Measurements from ENCODE around the gene SCAMP4.
A peak's percentile ranks its signal among the peaks of the same experiment; 100 is the strongest.
"Not testable (repeated sequence)": the region's sequence is repeated elsewhere in the genome, so short reads cannot be mapped to it uniquely, and the experiment has no call there.

Gene SCAMP4

GRCh38 chr19:1866693-1867348 lies 38.4 kb upstream of the SCAMP4 start:
- no peak for DNase-seq (ENCODE audit: low read depth in 2 of 2, low spot score in 1 of 2)

- DNase-seq (ENCODE audit: low read depth in 2 of 2, low spot score in 1 of 2), result no peak
Observed at GRCh38 chr19:1867349-1867724, 37.9 kb upstream of the SCAMP4 start.

GRCh38 chr19:1868971-1869370 lies 36.2 kb upstream of the SCAMP4 start:
- no peak for DNase-seq (ENCODE audit: low read depth in 2 of 2, low spot score in 1 of 2)

GRCh38 chr19:1871140-1871597 lies 34.0 kb upstream of the SCAMP4 start:
- no peak for DNase-seq (ENCODE audit: low read depth in 2 of 2, low spot score in 1 of 2)

- DNase-seq (ENCODE audit: low read depth in 2 of 2, low spot score in 1 of 2), result no peak
Observed at GRCh38 chr19:1871630-1872029, 33.6 kb upstream of the SCAMP4 start.

- DNase-seq (ENCODE audit: low read depth in 2 of 2, low spot score in 1 of 2), result no peak
Observed at GRCh38 chr19:1872807-1873523, 32.2 kb upstream of the SCAMP4 start.

GRCh38 chr19:1873524-1874473 lies 31.4 kb upstream of the SCAMP4 start:
- no peak for DNase-seq (ENCODE audit: low read depth in 2 of 2, low spot score in 1 of 2)

GRCh38 chr19:1874554-1875185 lies 30.5 kb upstream of the SCAMP4 start:
- no peak for DNase-seq (ENCODE audit: low read depth in 2 of 2, low spot score in 1 of 2)

- not testable (repeated sequence) for DNase-seq (ENCODE audit: low read depth in 2 of 2, low spot score in 1 of 2)
Observed at GRCh38 chr19:1875265-1875645, 29.9 kb upstream of the SCAMP4 start.

GRCh38 chr19:1875646-1876495 lies 29.3 kb upstream of the SCAMP4 start:
- peak; percentile 65 to 77 for DNase-seq (ENCODE audit: low read depth in 2 of 2, low spot score in 1 of 2)

GRCh38 chr19:1876496-1877279 lies 28.5 kb upstream of the SCAMP4 start:
- DNase-seq (ENCODE audit: low read depth in 2 of 2, low spot score in 1 of 2), result not testable (repeated sequence)

GRCh38 chr19:1877280-1877660 lies 27.9 kb upstream of the SCAMP4 start:
- DNase-seq (ENCODE audit: low read depth in 2 of 2, low spot score in 1 of 2), result not testable (repeated sequence)

GRCh38 chr19:1878583-1878982 lies 26.6 kb upstream of the SCAMP4 start:
- DNase-seq (ENCODE audit: low read depth in 2 of 2, low spot score in 1 of 2), result not testable (repeated sequence)

- DNase-seq (ENCODE audit: low read depth in 2 of 2, low spot score in 1 of 2), result not testable (repeated sequence)
Observed at GRCh38 chr19:1879982-1880381, 25.2 kb upstream of the SCAMP4 start.

- no peak for DNase-seq (ENCODE audit: low read depth in 2 of 2, low spot score in 1 of 2)
Observed at GRCh38 chr19:1880611-1881392, 24.4 kb upstream of the SCAMP4 start.

- not testable (repeated sequence) for DNase-seq (ENCODE audit: low read depth in 2 of 2, low spot score in 1 of 2)
Observed at GRCh38 chr19:1881393-1882088, 23.7 kb upstream of the SCAMP4 start.

- no peak for DNase-seq (ENCODE audit: low read depth in 2 of 2, low spot score in 1 of 2)
Observed at GRCh38 chr19:1882089-1882785, 23.0 kb upstream of the SCAMP4 start.

Measured in stimulated activated CD8-positive, alpha-beta memory T cell treated with anti-CD3 and anti-CD28 coated beads, Interleukin-4, amount 100 ng/mL, for 4 hours (primary cell).